SK-N-SH (cell line): ENCODE results near the gene FYCO1.

ENCODE experiments used
- CTCF ChIP-seq: fragments of 200-600 bp; sonication (generic); IDR thresholded peaks from 2 replicates; pipeline ENCODE4 v1.6.1; 2017; ENCODE audit warnings: antibody characterized with exemption, mild to moderate bottlenecking, moderate library complexity
- ELF1 ChIP-seq: IDR thresholded peaks from 2 replicates; pipeline ENCODE4 v1.4.0; 2012
- EP300 ChIP-seq, 2 experiments: IDR thresholded peaks; 2 replicates each; pipeline versions ENCODE4 v1.4.0 to v1.6.1; 2012; ENCODE audit warnings: borderline replicate concordance in 1 of 2, low read depth in 1 of 2, low read length in 1 of 2
- FOXM1 ChIP-seq: IDR thresholded peaks from 2 replicates; pipeline ENCODE4 v1.4.0; 2012; ENCODE audit warnings: low read depth, mild to moderate bottlenecking
- GABPA ChIP-seq: IDR thresholded peaks from 2 replicates; pipeline ENCODE4 v1.4.0; 2012; ENCODE audit warnings: low read depth, mild to moderate bottlenecking
- MAX ChIP-seq: IDR thresholded peaks from 2 replicates; pipeline ENCODE4 v1.4.0; 2012; ENCODE audit warnings: low read depth
- POLR2AphosphoS5 ChIP-seq: IDR thresholded peaks from 2 replicates; pipeline ENCODE4 v1.6.1; 2012; ENCODE audit warnings: low read depth, low read length
- REST ChIP-seq: IDR thresholded peaks from 2 replicates; pipeline ENCODE4 v1.6.1; 2012; ENCODE audit warnings: mild to moderate bottlenecking, low read depth, low read length, moderate library complexity
- SMC3 ChIP-seq: IDR thresholded peaks from 2 replicates; pipeline ENCODE4 v1.6.1; 2012; ENCODE audit warnings: low read depth, low read length, improper control_type of control experiment
- ZBTB33 ChIP-seq: IDR thresholded peaks from 2 replicates; pipeline ENCODE4 v1.4.0; 2012; ENCODE audit warnings: low read depth, borderline replicate concordance

DNA sequence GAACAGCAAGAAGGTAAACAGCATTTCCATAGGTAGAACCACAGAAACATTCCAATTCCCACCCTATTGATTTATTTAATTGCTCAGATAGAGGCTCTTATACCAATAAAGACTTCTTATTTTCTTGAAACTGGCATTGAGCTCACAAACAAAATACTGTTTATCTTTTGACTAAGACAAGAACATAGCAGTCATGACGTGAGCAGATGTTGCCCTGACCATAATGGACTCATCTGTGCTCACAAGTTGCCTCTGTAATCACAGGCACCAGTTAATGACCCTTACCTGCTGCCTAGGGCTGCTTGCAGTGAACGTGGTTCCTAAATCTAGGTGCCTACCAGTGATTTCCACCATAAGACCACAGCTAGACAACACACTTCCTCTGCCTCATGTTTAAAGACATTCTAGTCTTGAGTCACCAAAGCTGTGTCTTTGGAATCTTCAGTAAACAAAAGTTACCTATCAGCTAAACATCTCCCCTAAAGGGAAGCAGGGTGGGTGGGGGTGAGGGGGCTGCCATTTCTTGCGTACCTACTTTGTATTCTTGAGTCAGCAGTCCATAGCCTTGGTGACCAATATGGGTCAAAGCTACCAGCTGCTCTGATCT lies 2.1 kb downstream of the FYCO1 start:
- TF ChIP-seq EP300 (IDR thresholded peaks at IDR 0.05; ENCODE audit: borderline replicate concordance in 1 of 2, low read depth in 1 of 2, low read length in 1 of 2): no peak
- TF ChIP-seq POLR2AphosphoS5: no peak
- no peak for TF ChIP-seq CTCF
- TF ChIP-seq FOXM1: no peak
- TF ChIP-seq MAX: no peak
- TF ChIP-seq REST: no peak
- no peak for TF ChIP-seq GABPA
- no peak for TF ChIP-seq ELF1
- TF ChIP-seq SMC3: no peak
- no peak for TF ChIP-seq ZBTB33
